ENCODE results near the gene MAPK1. TPM values are rescaled to one million over a fixed set of nuclear protein-coding genes. Genes with fewer than 3 reads are reported as not detected.
A peak's percentile ranks its signal among the peaks of the same experiment; 100 is the strongest.
"Not testable (repeated sequence)": the region's sequence is repeated elsewhere in the genome, so short reads cannot be mapped to it uniquely, and the experiment has no call there.

The MAPK1 gene
- polyA plus RNA-seq, 3 donors from 2014 or later = 151 to 168 (median 162) TPM

DNA sequence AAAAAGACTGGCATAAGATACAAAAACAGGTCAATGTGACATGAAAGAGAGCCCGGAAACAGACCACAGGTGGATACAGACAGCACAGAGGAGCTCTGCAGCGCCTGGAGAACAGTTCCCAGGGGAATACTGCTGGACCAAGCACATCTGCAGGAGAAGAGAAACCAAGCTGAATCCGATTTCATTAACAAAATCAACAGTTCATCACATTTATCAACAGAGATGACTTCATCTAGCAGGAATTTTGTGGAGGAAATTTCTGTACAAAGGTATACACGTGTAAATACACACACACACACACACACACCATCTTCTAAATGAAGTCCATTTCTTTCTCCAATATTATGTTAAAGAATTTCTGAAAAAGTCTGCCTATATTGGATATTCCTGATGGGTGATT is 148.9 kb downstream of the MAPK1 start:
- no peak for DNase-seq
- Mint-ChIP-seq H3K27me3 (ENCODE audit: low read depth in 3 of 3) (peaks cover 0 to 2% (median 0%) of the 10 kb centered on the region in 3 donors), H3K27ac (peak overlapping the region in 5 of 6 donors; percentile 21 to 65 (median 33)), H3K36me3 (peaks cover 0 to 7% (median 3%) of the 10 kb centered on the region in 3 donors), H3K9me3 (no peaks in the 10 kb centered on the region), H3K4me1 (peaks cover 26 to 30% of the 10 kb centered on the region in 2 donors), H3K4me3 (no peak overlapping the region)

GRCh38 chr22:21716395-21717122 is 150.9 kb downstream of the MAPK1 start:
- Mint-ChIP-seq H3K27ac (peak overlapping the region in 1 of 6 donors; percentile 39), H3K4me1 (peaks cover 31% of the 10 kb centered on the region in 2 donors)
- not testable (repeated sequence) for H3K9me3 Mint-ChIP-seq; H3K27me3 Mint-ChIP-seq (ENCODE audit: low read depth in 3 of 3); H3K36me3 Mint-ChIP-seq; H3K4me3 Mint-ChIP-seq; DNase-seq

DNA sequence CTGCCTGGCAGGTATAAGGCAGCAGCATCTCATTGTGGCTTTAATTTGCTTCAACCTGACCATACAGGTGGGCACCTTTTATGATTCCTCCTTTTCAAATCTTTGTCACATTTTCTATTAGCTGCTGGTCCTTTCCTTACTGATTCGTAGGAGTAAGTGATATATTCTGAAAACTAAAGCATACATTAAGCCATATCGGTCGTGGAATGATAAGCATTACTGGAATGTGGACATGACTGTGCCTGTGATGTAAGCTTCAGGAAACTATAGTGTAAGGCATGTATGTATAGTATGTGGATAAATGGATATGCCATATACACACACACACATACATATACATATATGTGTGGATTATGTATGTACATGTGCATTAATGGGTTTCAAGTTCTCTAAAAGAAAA is 152.7 kb downstream of the MAPK1 start:
- Mint-ChIP-seq H3K27ac (peak overlapping the region in 4 of 6 donors; percentile 9 to 87 (median 54)), H3K4me3 (no peak overlapping the region)

DNA sequence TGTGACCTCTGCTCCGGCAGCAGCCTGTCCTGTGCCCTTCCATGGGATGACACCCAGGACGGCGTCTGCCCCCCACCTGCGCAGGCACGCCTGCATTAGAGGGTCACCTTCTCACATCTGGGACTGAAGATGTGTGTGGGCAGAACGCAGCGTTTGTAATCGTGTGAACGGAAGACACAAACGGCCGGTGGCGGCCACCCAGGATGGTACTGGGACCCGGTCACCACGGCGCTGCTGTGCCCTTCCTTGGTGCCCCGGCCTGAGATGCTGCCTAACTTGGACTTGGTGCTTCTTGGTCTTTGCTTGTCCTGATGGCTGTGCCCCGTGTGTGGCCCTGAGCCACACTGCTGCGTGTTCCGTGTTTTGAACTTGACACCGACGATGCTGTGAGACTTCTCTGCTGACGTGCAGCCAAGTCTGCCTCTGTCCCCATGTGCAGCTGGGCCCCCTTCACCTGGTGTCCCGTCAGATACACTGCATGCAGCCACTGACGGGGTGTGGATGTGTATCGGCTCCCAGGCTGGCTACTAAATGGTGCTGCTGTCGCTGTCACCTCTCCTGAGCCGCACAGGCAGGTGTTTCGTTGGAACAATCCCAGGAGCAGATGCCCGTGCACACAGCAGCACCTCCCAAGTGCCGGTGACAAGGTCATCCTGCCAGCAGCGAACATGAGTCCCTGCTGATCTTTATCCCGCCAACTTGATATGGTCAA is 153.2 kb downstream of the MAPK1 start:
- peak overlapping the region in 2 of 6 donors; percentile 34 to 53 for H3K27ac Mint-ChIP-seq
- no peak overlapping the region for H3K4me3 Mint-ChIP-seq
- H3K36me3 Mint-ChIP-seq = peaks cover 10 to 18% (median 18%) of the 10 kb centered on the region in 3 donors
- H3K4me1 Mint-ChIP-seq = peaks cover 29 to 30% of the 10 kb centered on the region in 2 donors
- DNase-seq = no peak
- H3K27me3 Mint-ChIP-seq (ENCODE audit: low read depth in 3 of 3) = peaks cover 0 to 5% (median 2%) of the 10 kb centered on the region in 3 donors
- no peaks in the 10 kb centered on the region for H3K9me3 Mint-ChIP-seq

More for the DNA sequence above, 152.7 kb downstream of the MAPK1 start:
- no peak for DNase-seq
- H3K27me3 Mint-ChIP-seq (ENCODE audit: low read depth in 3 of 3) = peaks cover 0 to 5% (median under 1%) of the 10 kb centered on the region in 3 donors
- peaks cover 6 to 15% (median 12%) of the 10 kb centered on the region in 3 donors for H3K36me3 Mint-ChIP-seq
- no peaks in the 10 kb centered on the region for H3K9me3 Mint-ChIP-seq
- H3K4me1 Mint-ChIP-seq = peaks cover 30 to 33% of the 10 kb centered on the region in 2 donors

DNA sequence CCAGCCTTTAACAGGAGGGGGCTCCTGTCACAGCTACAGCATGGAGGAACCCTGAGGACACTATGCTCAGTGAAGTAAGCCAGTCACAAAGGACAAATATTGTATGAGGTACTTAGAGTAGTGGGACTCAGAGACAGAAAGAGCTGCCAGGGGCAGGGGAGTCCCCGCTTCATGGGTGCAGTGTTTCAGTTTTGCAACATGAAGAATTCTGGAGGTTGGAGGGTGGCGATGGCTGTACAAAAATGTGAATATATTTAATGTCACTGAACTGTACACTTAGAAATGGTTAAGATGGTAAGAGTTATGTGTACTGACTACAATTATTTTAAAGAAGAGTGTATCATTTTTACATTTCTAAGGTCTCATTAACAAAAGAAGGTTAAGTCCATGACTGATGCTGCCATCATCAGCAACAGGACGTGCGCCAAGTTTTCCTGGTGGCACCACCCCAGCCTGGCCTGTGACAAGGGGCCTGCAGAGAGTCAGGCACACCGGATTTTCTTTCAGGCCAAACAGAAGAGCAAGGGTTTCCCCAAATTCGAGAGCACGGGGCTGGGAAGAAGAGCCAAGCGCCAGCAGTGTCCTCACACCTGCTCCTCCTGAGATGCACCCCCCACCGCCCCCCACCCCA is 153.9 kb downstream of the MAPK1 start:
- Mint-ChIP-seq H3K36me3 (peaks cover 10 to 22% (median 18%) of the 10 kb centered on the region in 3 donors), H3K27ac (peak overlapping the region; percentile 80 to 92 (median 82)), H3K27me3 (ENCODE audit: low read depth in 3 of 3) (peaks cover 0 to 2% (median 2%) of the 10 kb centered on the region in 3 donors), H3K4me3 (no peak overlapping the region), H3K9me3 (no peaks in the 10 kb centered on the region), H3K4me1 (peaks cover 22 to 25% of the 10 kb centered on the region in 2 donors)
- DNase-seq = peak in 1 of 3 donors; percentile 16

DNA sequence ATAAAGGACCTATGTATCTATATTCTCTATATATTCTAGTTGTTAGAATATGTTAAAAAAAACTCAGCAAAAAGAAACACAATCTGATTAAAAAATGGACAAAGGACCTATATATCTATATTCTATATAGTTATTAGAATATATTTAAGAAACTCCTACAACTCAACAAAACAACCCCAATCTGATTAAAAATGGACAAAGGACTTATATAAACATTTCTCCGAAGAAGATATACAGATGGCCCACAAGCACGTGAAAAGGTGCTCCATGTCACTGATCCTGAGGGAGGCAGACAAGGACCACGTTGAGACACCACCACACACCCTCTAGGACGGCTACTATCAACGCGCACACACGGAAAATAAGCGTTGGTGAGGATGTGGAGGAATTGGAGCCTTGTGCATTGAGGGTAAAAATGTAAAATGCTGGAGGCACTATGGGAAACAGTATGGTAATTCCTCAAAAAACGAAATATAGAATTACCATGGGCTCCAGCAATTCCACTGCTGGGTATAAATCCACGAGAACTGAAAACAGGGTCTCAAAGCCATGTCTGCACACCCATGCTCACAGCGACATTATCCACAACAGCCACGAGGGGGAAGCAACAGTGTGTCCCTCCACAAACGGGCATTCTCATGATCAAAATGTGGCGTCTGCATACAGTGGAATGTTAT is 154.6 kb downstream of the MAPK1 start:
- H3K27me3 Mint-ChIP-seq (ENCODE audit: low read depth in 3 of 3) = peaks cover 0 to 2% (median 2%) of the 10 kb centered on the region in 3 donors
- H3K4me1 Mint-ChIP-seq = peaks cover 19 to 21% of the 10 kb centered on the region in 2 donors
- peaks cover 10 to 22% (median 18%) of the 10 kb centered on the region in 3 donors for H3K36me3 Mint-ChIP-seq
- DNase-seq = peak; percentile 57 to 67 (median 65)
- peak overlapping the region; percentile 80 to 92 (median 82) for H3K27ac Mint-ChIP-seq
- no peak overlapping the region for H3K4me3 Mint-ChIP-seq
- no peaks in the 10 kb centered on the region for H3K9me3 Mint-ChIP-seq

DNA sequence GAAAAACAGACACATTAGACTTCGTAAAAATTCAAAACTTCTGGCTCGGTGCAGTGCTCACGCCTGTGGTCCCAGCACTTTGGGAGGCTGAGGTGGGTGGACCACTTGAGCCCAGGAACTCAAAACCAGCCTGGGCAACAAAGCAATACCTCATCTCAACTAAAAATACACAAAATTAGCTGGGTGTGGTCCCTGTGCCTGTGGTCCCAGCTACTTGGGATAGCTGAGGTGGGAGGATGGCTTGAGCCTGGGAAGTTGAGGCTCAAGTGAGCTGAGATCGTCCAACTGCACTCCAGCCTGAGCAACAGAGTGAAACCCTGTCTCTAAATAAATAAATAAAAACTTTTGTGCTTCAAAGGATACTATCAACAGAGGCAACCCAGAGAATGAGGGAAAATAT is 155.6 kb downstream of the MAPK1 start:
- H3K27ac Mint-ChIP-seq = no peak overlapping the region

GRCh38 chr22:21710156-21710555 is 157.3 kb downstream of the MAPK1 start:
- Mint-ChIP-seq H3K9me3 (no peaks in the 10 kb centered on the region), H3K4me3 (no peak overlapping the region), H3K36me3 (peaks cover 10 to 22% (median 18%) of the 10 kb centered on the region in 3 donors), H3K27ac (peak overlapping the region in 3 of 6 donors; percentile 28 to 62 (median 49)), H3K4me1 (peaks cover 13 to 14% of the 10 kb centered on the region in 2 donors), H3K27me3 (ENCODE audit: low read depth in 3 of 3) (peaks cover 0 to 2% (median 2%) of the 10 kb centered on the region in 3 donors)
- no peak for DNase-seq

More for the DNA sequence above, 155.6 kb downstream of the MAPK1 start:
- no peak for DNase-seq
- Mint-ChIP-seq H3K9me3 (no peaks in the 10 kb centered on the region), H3K27me3 (ENCODE audit: low read depth in 3 of 3) (peaks cover 0 to 2% (median 2%) of the 10 kb centered on the region in 3 donors), H3K4me1 (peaks cover 13 to 16% of the 10 kb centered on the region in 2 donors), H3K4me3 (no peak overlapping the region), H3K36me3 (peaks cover 10 to 22% (median 18%) of the 10 kb centered on the region in 3 donors)

GRCh38 chr22:21709688-21710087 is 157.8 kb downstream of the MAPK1 start:
- Mint-ChIP-seq H3K27ac (peak overlapping the region in 3 of 6 donors; percentile 28 to 50 (median 49)), H3K36me3 (peaks cover 10 to 19% (median 19%) of the 10 kb centered on the region in 3 donors), H3K9me3 (no peaks in the 10 kb centered on the region), H3K27me3 (ENCODE audit: low read depth in 3 of 3) (peaks cover 0 to 2% (median 2%) of the 10 kb centered on the region in 3 donors), H3K4me3 (no peak overlapping the region), H3K4me1 (peaks cover 13 to 14% of the 10 kb centered on the region in 2 donors)
- no peak for DNase-seq

DNA sequence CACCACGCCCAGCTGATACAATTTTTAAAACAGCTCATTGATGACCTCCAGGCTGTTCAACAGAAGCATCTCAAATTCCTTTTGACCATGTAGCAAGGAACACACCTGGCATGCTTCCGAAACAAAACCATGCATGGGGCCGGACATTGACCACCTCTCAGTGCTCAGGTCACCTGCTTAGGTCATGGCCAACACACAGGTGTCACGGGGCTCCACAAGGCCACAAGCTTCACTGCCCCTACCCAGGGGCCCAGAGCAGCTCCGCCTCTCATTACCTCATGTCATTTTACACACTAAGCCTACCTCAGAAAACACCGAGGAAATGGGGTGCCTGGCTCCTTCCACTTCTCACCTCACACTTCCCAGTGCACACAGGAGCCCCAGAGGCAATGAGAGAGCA is 158.5 kb downstream of the MAPK1 start:
- H3K36me3 Mint-ChIP-seq = peaks cover 10 to 21% (median 18%) of the 10 kb centered on the region in 3 donors
- no peak overlapping the region for H3K4me3 Mint-ChIP-seq
- DNase-seq = no peak
- H3K27ac Mint-ChIP-seq = peak overlapping the region in 1 of 6 donors; percentile 12
- no peaks in the 10 kb centered on the region for H3K9me3 Mint-ChIP-seq
- H3K27me3 Mint-ChIP-seq (ENCODE audit: low read depth in 3 of 3) = peaks cover 0 to 2% (median 2%) of the 10 kb centered on the region in 3 donors
- peaks cover 10 to 13% of the 10 kb centered on the region in 2 donors for H3K4me1 Mint-ChIP-seq

GRCh38 chr22:21707677-21708076 is 159.8 kb downstream of the MAPK1 start:
- Mint-ChIP-seq H3K27ac (no peak overlapping the region), H3K9me3 (no peaks in the 10 kb centered on the region), H3K4me1 (peaks cover 1 to 2% of the 10 kb centered on the region in 2 donors), H3K27me3 (ENCODE audit: low read depth in 3 of 3) (peaks cover 0 to 2% (median 2%) of the 10 kb centered on the region in 3 donors), H3K36me3 (peaks cover 10 to 18% (median 14%) of the 10 kb centered on the region in 3 donors), H3K4me3 (no peak overlapping the region)
- DNase-seq = no peak
